Effector memory CD4-positive, alpha-beta T cell (primary cell): ENCODE results near the gene KCTD18.

Experiments used
- DNase-seq, 3 donors: peaks; one replicate each; pipeline ENCODE4 v3.0.0-alpha.2; 2020
- H3K27ac ChIP-seq: 2 replicates; pipeline ENCODE4 v1.7.0; 2013; ENCODE audit warnings: mild to moderate bottlenecking, low read length, moderate library complexity; ENCODE audit not compliant: insufficient read depth, poor library complexity, severe bottlenecking
- H3K27me3 ChIP-seq: replicated peaks from 2 replicates; pipeline ENCODE4 v1.7.0; 2013; ENCODE audit warnings: mild to moderate bottlenecking, low read length; ENCODE audit not compliant: insufficient read depth, control insufficient read depth, poor library complexity, severe bottlenecking
- H3K36me3 ChIP-seq: 2 replicates; pipeline ENCODE4 v1.7.0; 2013; ENCODE audit warnings: mild to moderate bottlenecking, low read length, moderate library complexity; ENCODE audit not compliant: control insufficient read depth, insufficient read depth
- H3K4me1 ChIP-seq: 2 replicates; pipeline ENCODE4 v1.7.0; 2013; ENCODE audit warnings: low read length, mild to moderate bottlenecking; ENCODE audit not compliant: control insufficient read depth, insufficient read depth, poor library complexity, severe bottlenecking
- H3K4me3 ChIP-seq: 2 replicates; pipeline ENCODE4 v1.7.0; 2013; ENCODE audit warnings: low read length, low read depth, mild to moderate bottlenecking; ENCODE audit not compliant: insufficient read depth, poor library complexity, severe bottlenecking
- H3K9me3 ChIP-seq: 2 replicates; pipeline ENCODE4 v1.7.0; 2013; ENCODE audit warnings: mild to moderate bottlenecking, low read length, moderate library complexity; ENCODE audit not compliant: control insufficient read depth
- total RNA-seq, 3 donors: gene quantifications; one replicate each; lab custom pipeline; 2026; lab: John Stamatoyannopoulos, UW

Gene KCTD18
- 16.4 to 34.7 (median 24.0) reads per million in 3 donors for total RNA-seq

DNA sequence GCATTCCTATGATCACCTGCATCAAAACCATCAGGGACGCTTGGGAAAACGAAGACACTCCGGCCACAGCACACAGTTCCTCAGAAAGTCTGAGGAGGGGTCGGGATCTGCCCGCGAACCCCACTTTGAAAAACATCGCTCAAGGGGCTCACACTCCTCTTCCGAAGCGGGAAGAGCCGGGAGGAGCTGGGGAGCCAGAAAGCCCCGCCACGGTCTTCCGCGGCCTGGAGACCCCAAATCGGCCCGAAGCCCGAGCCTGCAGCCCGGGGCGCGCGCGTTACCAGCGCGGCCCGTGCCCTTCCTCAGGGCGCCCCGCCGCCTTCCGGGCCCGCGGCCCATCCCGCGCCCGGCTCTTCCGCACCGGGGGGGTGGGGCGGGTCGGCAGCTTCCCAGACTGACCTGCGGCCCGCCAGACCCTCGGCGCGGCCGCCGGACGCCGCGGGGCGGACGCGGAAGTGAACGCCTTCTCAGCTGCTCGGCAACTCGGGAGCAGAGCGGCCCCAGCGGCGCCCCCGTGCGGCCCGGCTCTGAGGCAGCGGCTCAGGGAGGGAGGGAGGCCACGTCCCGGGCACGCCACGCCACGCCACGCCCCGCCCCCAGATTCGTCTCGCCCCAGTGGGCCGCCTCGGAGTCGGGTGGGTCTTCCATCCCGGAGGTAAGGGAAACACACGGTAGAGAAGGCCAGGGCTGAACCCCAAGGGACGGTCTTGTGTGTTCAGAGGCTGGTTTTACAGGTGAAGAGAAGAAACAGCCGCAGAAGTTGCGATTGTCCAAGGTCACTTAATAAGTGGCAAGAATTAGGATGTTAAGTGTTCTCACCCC, at the start of gene KCTD18:
Gene KCTD18, minus strand, starts transcription at position 457 of the 822 bp plus-strand sequence. CDS start 3,052 bp downstream, outside the sequence.
- H3K4me1 ChIP-seq: peaks cover 7% of the 10 kb centered on the region
- peak; percentile 78 to 85 (median 80) for DNase-seq
- no peaks in the 10 kb centered on the region for H3K27me3 ChIP-seq
- peaks cover under 1% of the 10 kb centered on the region for H3K36me3 ChIP-seq
- peak within 1 kb of the TSS; percentile 51 for H3K27ac ChIP-seq
- H3K4me3 ChIP-seq: peak within 1 kb of the TSS; percentile 65
- no peaks in the 10 kb centered on the region for H3K9me3 ChIP-seq

DNA sequence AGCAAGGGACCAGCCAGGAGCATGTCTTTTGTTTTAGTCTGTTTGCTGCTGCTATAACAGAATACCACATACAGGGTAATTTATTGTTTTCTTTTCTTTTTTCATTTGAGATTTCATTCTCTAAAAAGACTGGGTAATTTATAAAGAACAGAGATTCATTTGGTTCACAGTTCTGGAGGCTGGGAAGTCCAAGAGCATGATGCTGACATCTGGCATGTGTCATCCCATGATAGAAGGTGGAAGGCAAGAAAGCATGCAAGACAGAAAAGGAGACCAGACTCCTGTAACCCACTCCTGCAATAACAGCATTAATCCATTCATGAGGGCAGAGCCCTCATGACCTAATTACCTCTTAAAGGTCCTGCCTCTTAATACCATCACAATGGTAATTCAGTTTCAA, 30.9 kb upstream of the KCTD18 start:
- H3K9me3 ChIP-seq: no peaks in the 10 kb centered on the region
- H3K36me3 ChIP-seq: no peaks in the 10 kb centered on the region
- no peak overlapping the region for H3K4me3 ChIP-seq
- no peaks in the 10 kb centered on the region for H3K27me3 ChIP-seq
- no peak for DNase-seq
- no peaks in the 10 kb centered on the region for H3K4me1 ChIP-seq
- H3K27ac ChIP-seq: no peak overlapping the region

DNA sequence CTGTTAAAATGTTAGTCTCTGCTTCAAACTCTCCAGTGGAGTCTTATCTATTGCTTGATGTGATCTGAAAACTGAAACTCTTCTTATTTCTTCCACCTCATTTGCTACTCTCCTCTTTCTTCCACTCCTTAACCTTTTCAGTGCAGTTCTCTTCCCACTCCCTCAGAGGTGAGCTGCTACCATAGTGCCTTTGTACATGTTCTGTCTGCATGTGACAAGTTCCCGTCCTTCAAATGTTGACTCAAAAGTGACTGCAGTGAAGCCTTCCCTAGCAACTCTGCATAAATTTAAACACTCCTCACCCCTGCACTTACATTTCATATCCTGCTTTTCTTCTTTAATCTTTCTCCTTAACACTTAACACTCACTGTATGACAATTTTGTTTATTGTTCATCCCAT, 28.3 kb upstream of the KCTD18 start:
- Histone ChIP-seq H3K9me3 (no peaks in the 10 kb centered on the region), H3K4me3 (no peak overlapping the region), H3K36me3 (no peaks in the 10 kb centered on the region)

DNA sequence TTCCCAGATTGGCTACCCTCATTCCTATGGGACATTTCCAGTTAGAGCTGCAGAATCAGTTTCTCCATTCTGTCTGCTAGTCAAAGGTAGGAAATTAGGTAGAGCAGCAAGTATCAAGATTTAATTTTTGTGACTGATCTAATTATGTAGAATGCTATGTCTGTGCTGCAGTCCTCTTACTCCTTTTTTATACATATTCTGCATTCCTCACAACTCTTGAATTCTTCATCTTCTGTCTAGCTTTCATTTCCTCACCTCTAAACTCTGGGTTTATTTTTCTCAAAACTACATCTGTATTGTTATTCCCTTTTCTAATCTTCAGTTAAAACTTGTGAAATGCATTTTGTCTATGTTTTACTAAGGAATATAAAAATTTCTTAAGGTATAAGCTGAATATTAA, 24.7 kb upstream of the KCTD18 start:
- Histone ChIP-seq H3K4me3 (no peak overlapping the region), H3K36me3 (no peaks in the 10 kb centered on the region), H3K9me3 (no peaks in the 10 kb centered on the region), H3K27ac (no peak overlapping the region), H3K27me3 (no peaks in the 10 kb centered on the region), H3K4me1 (no peaks in the 10 kb centered on the region)
- no peak for DNase-seq

More for the DNA sequence above, 28.3 kb upstream of the KCTD18 start:
- Histone ChIP-seq H3K4me1 (no peaks in the 10 kb centered on the region), H3K27me3 (no peaks in the 10 kb centered on the region), H3K27ac (no peak overlapping the region)
- no peak for DNase-seq

DNA sequence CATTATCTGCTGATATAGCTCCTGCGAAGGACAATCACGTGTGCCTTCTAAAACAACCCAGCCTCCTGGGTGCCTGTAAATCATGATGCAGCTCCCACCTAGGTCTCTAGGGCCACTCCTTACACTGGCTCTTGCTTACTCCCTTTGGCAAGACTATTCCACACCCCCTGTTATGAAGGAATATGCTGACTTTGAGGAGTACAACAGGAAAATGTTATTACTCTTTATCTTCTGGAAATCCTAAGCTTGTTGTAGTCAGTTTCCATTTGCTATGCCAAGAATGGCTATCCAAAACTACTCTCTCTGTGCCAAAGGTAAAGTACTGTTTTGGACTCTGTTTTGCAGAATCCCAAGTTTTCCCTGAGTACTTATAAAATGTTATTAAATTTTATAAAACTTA, 23.9 kb upstream of the KCTD18 start:
- Histone ChIP-seq H3K36me3 (no peaks in the 10 kb centered on the region), H3K9me3 (no peaks in the 10 kb centered on the region), H3K4me3 (no peak overlapping the region), H3K27me3 (no peaks in the 10 kb centered on the region), H3K27ac (no peak overlapping the region), H3K4me1 (no peaks in the 10 kb centered on the region)
- DNase-seq: no peak

DNA sequence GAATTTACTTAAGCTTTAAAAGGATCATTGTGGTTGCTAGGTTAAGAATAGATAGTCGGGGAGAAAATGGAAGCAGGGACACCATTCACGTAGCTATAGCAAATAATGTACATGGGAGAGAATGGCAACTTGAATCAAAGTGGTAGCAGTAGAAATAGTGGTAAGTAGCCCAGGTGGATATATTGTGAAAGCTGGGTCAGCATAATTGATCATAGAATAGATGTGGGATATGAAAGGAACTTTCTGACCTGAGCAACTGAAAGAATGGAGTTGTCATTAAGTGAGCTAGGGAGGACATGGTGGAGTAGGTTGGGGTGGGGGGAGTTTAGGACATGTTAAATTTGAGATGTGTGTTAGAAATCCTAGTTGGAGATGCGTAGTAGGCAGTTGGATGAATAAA, 18.4 kb upstream of the KCTD18 start:
- Histone ChIP-seq H3K4me1 (no peaks in the 10 kb centered on the region), H3K27ac (no peak overlapping the region), H3K27me3 (no peaks in the 10 kb centered on the region), H3K36me3 (no peaks in the 10 kb centered on the region), H3K9me3 (no peaks in the 10 kb centered on the region), H3K4me3 (no peak overlapping the region)
- DNase-seq: no peak

DNA sequence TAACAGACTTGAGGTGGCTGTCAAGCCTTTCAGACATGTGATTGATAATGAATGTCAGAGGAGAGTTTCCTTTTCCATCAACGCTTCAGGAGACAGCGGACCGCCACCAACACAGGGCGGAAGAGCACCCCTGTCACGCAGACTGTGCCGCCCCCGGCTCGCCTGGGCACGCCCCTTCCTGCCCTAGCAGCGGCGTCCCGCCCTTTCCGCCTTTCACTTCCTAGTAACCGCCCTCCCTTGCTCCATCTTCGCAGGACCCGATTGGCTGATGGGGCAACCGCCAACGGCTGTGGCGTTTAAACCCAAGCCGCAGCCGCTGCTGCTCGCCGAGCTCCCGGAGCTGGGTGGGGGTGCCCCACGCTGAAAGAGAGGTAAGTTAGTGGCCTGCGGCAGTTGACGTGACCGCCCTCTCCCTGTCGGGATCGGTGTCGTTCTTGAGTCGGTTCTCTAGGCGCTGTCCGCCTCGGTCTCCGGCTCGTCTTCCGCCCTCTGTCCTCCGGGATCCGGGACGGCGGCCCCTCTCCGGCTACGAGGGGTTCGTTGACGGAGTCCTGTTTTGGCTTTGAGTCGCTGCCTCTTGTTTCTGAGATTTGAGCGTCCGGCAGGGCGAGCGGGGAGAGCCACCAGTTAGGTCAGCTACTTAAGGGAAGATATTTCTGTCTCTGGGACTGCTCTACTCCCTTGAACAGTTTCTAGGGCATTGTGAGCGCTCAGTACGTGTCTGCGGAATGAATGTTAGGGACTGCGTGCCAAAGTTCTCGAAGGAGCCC, 16.2 kb upstream of the KCTD18 start, which contains the start of gene SGO2:
Gene SGO2, plus strand, starts transcription at position 326 of the 770 bp plus-strand sequence. CDS start 6,769 bp downstream, outside the sequence.
- DNase-seq: peak; percentile 91 to 94 (median 92)
- Histone ChIP-seq H3K9me3 (no peaks in the 10 kb centered on the region), H3K4me3 (peak within 1 kb of the TSS; percentile 88), H3K4me1 (no peaks in the 10 kb centered on the region), H3K27ac (peak within 1 kb of the TSS; percentile 57), H3K27me3 (no peaks in the 10 kb centered on the region), H3K36me3 (no peaks in the 10 kb centered on the region)

DNA sequence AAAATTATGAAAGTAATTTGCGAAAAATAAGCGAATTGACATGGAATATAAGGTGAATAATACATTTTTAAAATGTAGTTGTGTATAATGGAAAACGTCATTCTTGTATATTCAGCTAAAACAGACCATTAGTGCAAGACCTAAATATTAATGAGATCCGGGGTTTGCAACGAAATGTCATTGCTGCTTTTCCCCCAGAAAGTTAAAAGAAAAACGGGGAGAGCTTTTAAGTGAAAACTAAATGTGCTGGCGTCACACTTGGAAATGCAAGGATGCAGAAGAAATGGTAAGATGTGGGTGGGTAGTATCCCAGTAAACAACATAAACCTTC, 15.6 kb upstream of the KCTD18 start:
- no peaks in the 10 kb centered on the region for H3K27me3 ChIP-seq
- no peaks in the 10 kb centered on the region for H3K4me1 ChIP-seq
- H3K36me3 ChIP-seq: no peaks in the 10 kb centered on the region
- peak overlapping the region; percentile 57 for H3K27ac ChIP-seq
- DNase-seq: no peak
- peak overlapping the region; percentile 88 for H3K4me3 ChIP-seq
- no peaks in the 10 kb centered on the region for H3K9me3 ChIP-seq

DNA sequence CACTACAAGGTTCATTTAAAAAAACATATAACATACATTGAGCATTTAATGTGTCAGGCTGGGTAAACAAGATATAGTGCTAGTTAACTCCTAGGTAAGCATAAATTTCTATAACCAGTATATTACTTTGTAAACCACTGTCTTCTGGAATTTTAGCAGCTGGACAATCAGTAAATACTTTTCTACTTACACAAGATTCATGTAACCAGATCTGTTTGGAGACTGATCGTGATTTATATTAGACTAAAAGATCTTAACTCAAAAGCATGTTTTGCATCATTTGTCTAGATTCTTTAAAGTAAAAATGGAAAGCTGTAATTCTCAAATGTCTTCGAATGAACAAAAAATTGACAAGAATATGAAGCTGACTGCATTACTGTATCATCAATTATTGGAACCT, 15.2 kb upstream of the KCTD18 start:
- Histone ChIP-seq H3K4me3 (no peak overlapping the region), H3K27ac (no peak overlapping the region), H3K4me1 (no peaks in the 10 kb centered on the region), H3K27me3 (no peaks in the 10 kb centered on the region), H3K9me3 (no peaks in the 10 kb centered on the region), H3K36me3 (no peaks in the 10 kb centered on the region)
- no peak for DNase-seq

DNA sequence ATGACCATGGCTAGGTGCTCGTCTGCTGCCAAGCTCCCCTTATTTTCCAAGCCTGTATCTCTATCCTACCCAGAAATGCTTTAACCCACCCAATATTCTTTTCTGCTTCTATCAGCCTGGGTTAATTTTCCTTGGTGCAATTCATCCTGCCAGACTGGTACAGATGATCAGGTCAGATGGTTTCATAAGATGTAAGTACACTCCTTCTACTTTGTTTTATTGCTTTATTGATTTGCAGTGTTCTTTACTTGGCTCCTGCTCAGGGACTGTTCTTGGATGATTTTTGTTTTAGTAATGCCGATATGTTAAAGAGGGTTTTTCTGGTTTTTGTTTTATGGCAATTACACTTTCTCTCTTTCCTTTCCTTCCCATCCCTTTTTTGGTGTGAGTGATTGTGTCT, 13.7 kb upstream of the KCTD18 start:
- no peak overlapping the region for H3K4me3 ChIP-seq
- no peaks in the 10 kb centered on the region for H3K27me3 ChIP-seq
- H3K27ac ChIP-seq: no peak overlapping the region
- no peaks in the 10 kb centered on the region for H3K9me3 ChIP-seq
- DNase-seq: no peak
- no peaks in the 10 kb centered on the region for H3K4me1 ChIP-seq
- no peaks in the 10 kb centered on the region for H3K36me3 ChIP-seq
